ENCODE measurements around the gene TNFSF15.

Gene TNFSF15

DNA sequence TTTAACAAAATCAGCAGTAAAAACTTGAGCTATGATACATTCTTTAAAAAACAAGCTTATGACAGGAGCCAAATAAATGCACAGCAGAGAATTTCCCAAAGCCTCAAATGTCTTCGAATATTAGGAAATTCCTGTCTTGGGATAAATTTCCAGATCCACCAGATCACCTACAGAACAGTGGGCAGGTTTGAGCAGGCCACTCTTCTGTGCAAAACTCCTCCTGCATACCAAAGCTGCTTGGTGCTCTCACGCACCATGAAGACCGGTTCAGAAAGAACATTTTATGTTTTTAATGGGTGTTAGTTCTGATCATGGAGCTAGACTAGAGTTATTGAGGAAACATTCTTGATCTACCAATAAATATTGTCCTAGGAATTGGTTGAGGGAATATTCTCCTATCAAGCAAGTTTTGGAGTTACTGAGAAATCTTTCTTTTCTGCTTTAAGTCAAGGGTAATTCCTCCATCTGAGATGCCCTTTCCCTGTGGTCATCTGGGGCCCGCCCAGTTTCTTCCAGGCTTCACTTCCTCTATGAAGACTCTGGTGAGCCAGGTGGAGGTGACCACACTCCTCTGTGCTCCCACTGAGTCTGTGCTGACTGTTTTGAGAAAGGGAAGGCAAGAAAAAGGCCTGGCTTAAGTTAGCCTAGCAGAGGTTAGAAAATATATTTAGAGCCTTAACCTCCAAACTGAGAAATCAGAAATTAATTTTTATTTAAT is 17.9 kb downstream of the TNFSF15 start:
- no peak overlapping the region for H3K4me3 ChIP-seq (ENCODE audit: low read depth in 1 of 2, low read length in 1 of 2)
- no peak overlapping the region for H3K27ac ChIP-seq
- H3K9me3 ChIP-seq, result no peaks in the 10 kb centered on the region
- H3K4me1 ChIP-seq (ENCODE audit: control insufficient read depth in 1 of 2, insufficient read depth in 1 of 2, low read depth in 1 of 2, low read length in 1 of 2), result no peaks in the 10 kb centered on the region
- no peaks in the 10 kb centered on the region for H3K36me3 ChIP-seq
- TF ChIP-seq CTCF (IDR thresholded peaks at IDR 0.05), result no peak
- H3K27me3 ChIP-seq, result no peaks in the 10 kb centered on the region

- H3K27ac ChIP-seq, result no peak overlapping the region
- no peaks in the 10 kb centered on the region for H3K9me3 ChIP-seq
- H3K4me1 ChIP-seq (ENCODE audit: control insufficient read depth in 1 of 2, insufficient read depth in 1 of 2, low read depth in 1 of 2, low read length in 1 of 2), result no peaks in the 10 kb centered on the region
- H3K36me3 ChIP-seq, result no peaks in the 10 kb centered on the region
- H3K4me3 ChIP-seq (ENCODE audit: low read depth in 1 of 2, low read length in 1 of 2), result no peak overlapping the region
- no peak for TF ChIP-seq CTCF (IDR thresholded peaks at IDR 0.05)
- no peaks in the 10 kb centered on the region for H3K27me3 ChIP-seq
Measured at GRCh38 chr9:114787214-114787613, 18.6 kb downstream of the TNFSF15 start.

GRCh38 chr9:114785866-114786650 is 19.8 kb downstream of the TNFSF15 start:
- Histone ChIP-seq H3K9me3 (no peaks in the 10 kb centered on the region), H3K27ac (no peak overlapping the region), H3K27me3 (no peaks in the 10 kb centered on the region), H3K4me1 (ENCODE audit: control insufficient read depth in 1 of 2, insufficient read depth in 1 of 2, low read depth in 1 of 2, low read length in 1 of 2) (no peaks in the 10 kb centered on the region), H3K4me3 (ENCODE audit: low read depth in 1 of 2, low read length in 1 of 2) (no peak overlapping the region), H3K36me3 (no peaks in the 10 kb centered on the region)
- TF ChIP-seq CTCF (IDR thresholded peaks at IDR 0.05), result no peak

DNA sequence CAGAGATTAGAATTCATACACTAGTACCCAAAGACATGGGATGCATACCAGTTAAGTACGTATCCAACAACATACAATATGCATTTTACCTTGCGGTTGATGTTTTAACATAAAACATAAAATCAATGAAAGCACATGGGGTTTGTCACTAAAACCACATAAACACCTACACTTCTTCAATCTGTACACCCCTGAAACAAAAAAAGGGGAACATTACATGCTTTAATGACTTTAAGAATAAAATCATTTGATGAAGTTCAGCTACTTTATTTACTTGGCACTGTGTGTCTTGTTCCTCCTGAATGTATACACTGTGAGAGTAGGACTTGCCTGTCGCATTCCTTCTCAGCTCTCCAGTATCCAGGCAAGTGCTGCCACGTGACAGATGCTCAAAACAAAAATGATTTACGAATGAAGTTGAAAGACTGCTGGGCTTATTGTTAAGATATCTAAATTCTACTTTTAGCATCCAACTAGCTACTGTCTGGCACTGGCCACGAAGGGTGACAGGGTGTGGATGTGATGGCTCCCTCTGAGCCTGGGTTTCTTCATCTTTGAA is 21.0 kb downstream of the TNFSF15 start:
- peaks cover 3% of the 10 kb centered on the region for H3K27me3 ChIP-seq
- no peaks in the 10 kb centered on the region for H3K4me1 ChIP-seq (ENCODE audit: control insufficient read depth in 1 of 2, insufficient read depth in 1 of 2, low read depth in 1 of 2, low read length in 1 of 2)
- H3K4me3 ChIP-seq (ENCODE audit: low read depth in 1 of 2, low read length in 1 of 2), result no peak overlapping the region
- H3K27ac ChIP-seq, result no peak overlapping the region
- H3K9me3 ChIP-seq, result no peaks in the 10 kb centered on the region
- no peak for TF ChIP-seq CTCF (IDR thresholded peaks at IDR 0.05)
- H3K36me3 ChIP-seq, result no peaks in the 10 kb centered on the region

DNA sequence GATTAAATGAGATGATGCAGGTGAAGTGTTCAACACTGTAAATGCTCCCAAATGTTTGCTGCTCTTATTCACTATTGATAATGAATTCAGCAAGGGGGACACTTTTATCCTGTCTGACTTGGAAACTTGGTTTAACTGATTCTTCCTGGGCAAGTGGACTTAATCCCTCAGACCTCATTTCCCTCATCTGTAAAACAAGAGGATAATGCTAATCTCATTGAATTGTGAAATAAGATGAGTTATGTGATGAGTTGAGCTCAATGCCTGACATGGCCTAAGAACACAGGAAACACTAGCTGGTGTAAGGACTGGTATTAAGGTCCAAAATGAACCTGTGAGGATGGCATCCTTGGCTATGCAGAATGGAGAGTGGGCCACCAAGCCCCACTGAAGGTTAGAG is 23.3 kb downstream of the TNFSF15 start:
- Histone ChIP-seq H3K9me3 (no peaks in the 10 kb centered on the region), H3K36me3 (no peaks in the 10 kb centered on the region)

More for the DNA sequence above, 23.3 kb downstream of the TNFSF15 start:
- no peak overlapping the region for H3K27ac ChIP-seq
- TF ChIP-seq CTCF (IDR thresholded peaks at IDR 0.05), result no peak
- no peaks in the 10 kb centered on the region for H3K4me1 ChIP-seq (ENCODE audit: control insufficient read depth in 1 of 2, insufficient read depth in 1 of 2, low read depth in 1 of 2, low read length in 1 of 2)
- H3K27me3 ChIP-seq, result peaks cover 10% of the 10 kb centered on the region
- H3K4me3 ChIP-seq (ENCODE audit: low read depth in 1 of 2, low read length in 1 of 2), result no peak overlapping the region
